BLaER1 treated with 17β-estradiol and CSF1 and Interleukin-3, amounts not matched to agents 10 nM and 100 nM (cell line): Measurements from ENCODE around the gene PLPPR5.

Experiments
- H3K27ac ChIP-seq, 11 experiments: shearing (Covaris generic); formaldehyde crosslinking; 2 replicates each; pipeline ENCODE4 v1.8.1; 2022
- H3K27me3 ChIP-seq, 11 experiments: shearing (Covaris generic); formaldehyde crosslinking; 2 replicates each; pipeline ENCODE4 v1.8.1; 2022
- H3K36me3 ChIP-seq, 11 experiments: shearing (Covaris generic); formaldehyde crosslinking; 2 replicates each; pipeline ENCODE4 v1.8.1; 2022
- H3K4me1 ChIP-seq, 10 experiments: shearing (Covaris generic); formaldehyde crosslinking; 2 replicates each; pipeline ENCODE4 v1.8.1; 2022
- H3K4me2 ChIP-seq, 11 experiments: shearing (Covaris generic); formaldehyde crosslinking; 2 replicates each; pipeline ENCODE4 v1.8.1; 2022
- H3K4me3 ChIP-seq, 10 experiments: shearing (Covaris generic); formaldehyde crosslinking; 2 replicates each; pipeline ENCODE4 v1.8.1; 2022
- H3K9ac ChIP-seq, 11 experiments: shearing (Covaris generic); formaldehyde crosslinking; 2 replicates each; pipeline ENCODE4 v1.8.1; 2022
- H3K9me3 ChIP-seq, 11 experiments: shearing (Covaris generic); formaldehyde crosslinking; replicated peaks in 1 of 11; 2 replicates each; pipeline ENCODE4 v1.8.1; 2022
- H4K20me1 ChIP-seq, 11 experiments: shearing (Covaris generic); formaldehyde crosslinking; 2 replicates each; pipeline ENCODE4 v1.8.1; 2022
- Cebpa-rat ChIP-seq, 11 experiments: shearing (Covaris generic); IDR thresholded peaks; 2 replicates each; pipeline ENCODE4 v1.8.1; 2022

PLPPR5 gene

DNA sequence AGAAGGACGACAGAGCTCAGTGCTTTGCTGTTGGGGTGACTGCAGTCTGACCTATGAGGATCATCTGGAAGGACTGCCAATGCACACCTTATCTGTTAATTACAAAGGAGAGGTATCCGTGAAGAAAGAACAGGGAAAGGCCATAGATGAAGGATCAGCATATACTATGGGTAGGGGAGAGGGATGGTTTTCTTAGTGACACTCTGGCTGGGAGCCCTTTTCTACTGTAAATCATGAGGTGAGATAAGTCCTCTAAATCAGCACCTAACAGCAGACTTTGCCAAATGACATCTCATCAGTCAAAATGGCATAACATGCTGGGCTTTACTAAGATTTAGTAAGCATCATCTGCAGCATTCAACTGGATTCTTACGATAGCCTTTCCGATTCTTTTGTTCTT lies 100.0 kb downstream of the PLPPR5 start:
- no peak for TF ChIP-seq Cebpa-rat (IDR thresholded peaks at IDR 0.05)
- H3K27me3 ChIP-seq, result no peaks in the 10 kb centered on the region
- no peak overlapping the region for H3K9ac ChIP-seq
- H3K4me3 ChIP-seq, result no peak overlapping the region
- H3K36me3 ChIP-seq, result no peaks in the 10 kb centered on the region
- no peaks in the 10 kb centered on the region for H3K9me3 ChIP-seq
- H4K20me1 ChIP-seq, result no peaks in the 10 kb centered on the region
- no peaks in the 10 kb centered on the region for H3K4me1 ChIP-seq
- no peak overlapping the region for H3K27ac ChIP-seq
- no peak overlapping the region for H3K4me2 ChIP-seq

DNA sequence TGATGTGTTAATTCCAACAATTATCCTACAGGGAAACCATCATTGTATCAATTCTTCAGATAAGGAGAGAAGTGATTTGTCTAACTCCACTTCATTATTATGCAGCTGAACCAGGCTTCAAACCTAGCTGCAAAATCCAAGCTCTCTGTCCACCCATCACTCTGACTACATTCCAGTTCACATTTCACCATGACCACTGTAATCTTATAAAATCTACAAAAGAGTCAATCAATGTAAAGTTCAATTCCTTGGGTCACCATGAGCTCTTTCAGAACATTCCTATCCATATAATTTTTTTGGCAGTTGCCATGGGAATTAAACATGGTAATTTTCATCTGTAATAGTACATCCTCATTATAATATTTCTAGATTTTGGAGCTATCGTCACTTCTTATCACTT lies 100.9 kb downstream of the PLPPR5 start:
- TF ChIP-seq Cebpa-rat (IDR thresholded peaks at IDR 0.05), result no peak
- Histone ChIP-seq H3K4me1 (no peaks in the 10 kb centered on the region), H3K4me3 (no peak overlapping the region), H3K9me3 (no peaks in the 10 kb centered on the region), H3K4me2 (no peak overlapping the region), H3K9ac (no peak overlapping the region), H3K27ac (no peak overlapping the region), H4K20me1 (no peaks in the 10 kb centered on the region), H3K36me3 (no peaks in the 10 kb centered on the region), H3K27me3 (no peaks in the 10 kb centered on the region)

DNA sequence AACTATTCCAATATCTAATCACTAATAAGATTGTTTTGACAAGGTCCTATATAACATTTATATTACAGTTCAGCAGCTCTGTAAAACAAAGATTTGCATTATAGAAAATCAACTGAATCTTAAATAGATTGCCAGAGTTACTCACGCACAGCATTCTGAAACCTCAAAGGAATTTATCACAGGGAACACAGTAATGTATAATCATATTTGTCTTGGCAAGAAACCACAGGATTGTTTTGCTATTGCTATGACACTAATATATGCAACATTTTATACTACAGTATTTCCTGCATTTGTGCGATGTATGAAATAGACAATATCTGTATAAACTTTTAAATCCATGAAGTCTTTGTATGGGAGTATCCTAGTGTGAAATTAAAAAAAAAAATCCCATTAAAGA lies 101.4 kb downstream of the PLPPR5 start:
- H3K36me3 ChIP-seq, result no peaks in the 10 kb centered on the region
- no peaks in the 10 kb centered on the region for H3K27me3 ChIP-seq
- H3K4me1 ChIP-seq, result no peaks in the 10 kb centered on the region
- TF ChIP-seq Cebpa-rat (IDR thresholded peaks at IDR 0.05), result no peak
- H3K4me3 ChIP-seq, result no peak overlapping the region
- no peak overlapping the region for H3K9ac ChIP-seq
- no peaks in the 10 kb centered on the region for H3K9me3 ChIP-seq
- no peak overlapping the region for H3K27ac ChIP-seq
- no peak overlapping the region for H3K4me2 ChIP-seq
- H4K20me1 ChIP-seq, result no peaks in the 10 kb centered on the region

DNA sequence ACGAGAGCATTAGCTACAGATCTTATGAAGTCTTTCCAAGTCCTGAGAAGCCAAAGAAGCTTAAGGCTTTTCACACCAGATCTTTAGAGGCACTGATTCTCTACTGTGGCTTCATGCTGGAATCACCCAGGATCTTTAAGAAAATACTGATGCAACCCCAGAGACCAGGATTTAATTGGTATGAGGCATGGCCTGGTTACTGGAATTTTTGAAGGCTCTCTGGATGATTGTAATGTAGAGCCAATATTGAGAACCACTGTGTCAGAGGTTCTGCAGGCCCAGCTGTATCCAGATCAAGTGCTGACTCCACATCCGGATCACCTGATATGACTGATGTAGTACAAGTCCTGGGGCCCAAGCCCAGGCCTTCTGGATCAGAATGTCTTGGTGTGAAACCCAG lies 105.7 kb downstream of the PLPPR5 start:
- no peak for TF ChIP-seq Cebpa-rat (IDR thresholded peaks at IDR 0.05)
- Histone ChIP-seq H4K20me1 (no peaks in the 10 kb centered on the region), H3K27ac (no peak overlapping the region), H3K4me1 (no peaks in the 10 kb centered on the region), H3K27me3 (no peaks in the 10 kb centered on the region), H3K36me3 (no peaks in the 10 kb centered on the region), H3K9ac (no peak overlapping the region), H3K9me3 (no peaks in the 10 kb centered on the region), H3K4me2 (no peak overlapping the region), H3K4me3 (no peak overlapping the region)

DNA sequence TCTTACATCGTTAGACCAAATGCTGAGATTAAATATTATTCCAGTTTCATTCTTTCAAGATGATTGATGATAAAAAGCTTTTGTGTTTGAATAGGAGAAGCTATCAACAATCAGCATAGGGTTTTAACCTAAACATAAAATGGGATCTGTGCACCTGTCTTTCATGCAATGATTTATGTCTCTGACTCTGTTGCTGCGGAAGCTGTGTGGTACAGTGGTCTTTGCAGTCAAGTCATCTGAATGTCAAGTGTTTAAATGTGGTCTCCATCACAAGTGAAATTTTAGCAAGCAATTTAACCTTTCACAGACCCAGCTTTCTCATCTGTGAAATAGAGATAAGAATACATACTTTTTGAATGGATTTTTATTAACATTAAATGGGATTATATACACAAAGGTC lies 107.2 kb downstream of the PLPPR5 start:
- no peaks in the 10 kb centered on the region for H3K4me1 ChIP-seq
- H3K4me3 ChIP-seq, result no peak overlapping the region
- no peaks in the 10 kb centered on the region for H3K27me3 ChIP-seq
- no peak overlapping the region for H3K27ac ChIP-seq
- no peaks in the 10 kb centered on the region for H3K36me3 ChIP-seq
- no peak overlapping the region for H3K4me2 ChIP-seq
- no peaks in the 10 kb centered on the region for H3K9me3 ChIP-seq
- H4K20me1 ChIP-seq, result no peaks in the 10 kb centered on the region
- no peak for TF ChIP-seq Cebpa-rat (IDR thresholded peaks at IDR 0.05)
- H3K9ac ChIP-seq, result no peak overlapping the region

DNA sequence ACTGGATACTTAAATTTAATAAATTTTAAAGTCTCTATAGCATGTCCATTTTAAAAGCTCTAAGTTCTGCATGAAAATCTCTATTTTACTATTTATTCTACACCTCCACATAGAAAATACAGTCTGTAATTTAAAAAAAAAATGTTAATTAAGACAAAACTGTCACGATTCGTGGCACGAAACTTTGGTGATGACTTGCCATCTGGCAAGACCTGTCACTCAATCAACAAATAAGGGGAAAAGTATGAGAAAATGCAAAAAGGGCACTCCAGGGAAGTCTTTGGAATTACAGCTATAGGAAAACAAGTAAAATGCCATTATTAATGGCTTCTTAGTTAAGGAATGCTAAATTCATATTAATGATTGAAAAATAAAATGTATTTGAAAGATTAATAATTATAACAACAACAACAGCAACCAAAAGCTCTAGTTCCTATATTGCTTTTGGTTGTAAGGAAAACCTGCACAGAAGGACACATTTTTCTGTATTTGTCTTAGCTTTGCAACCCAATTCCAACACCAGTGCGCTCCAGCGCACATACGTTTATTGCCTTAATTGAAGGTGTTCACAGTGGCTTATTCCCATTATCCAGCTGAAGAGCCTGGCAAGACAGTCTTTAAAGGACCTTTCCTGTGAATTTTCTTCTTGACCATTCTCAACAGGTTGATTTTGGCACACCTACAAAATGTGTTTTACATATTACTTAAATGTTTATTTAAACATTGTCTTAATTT lies 107.8 kb downstream of the PLPPR5 start:
- TF ChIP-seq Cebpa-rat (IDR thresholded peaks at IDR 0.05), result no peak
- no peaks in the 10 kb centered on the region for H3K36me3 ChIP-seq
- no peak overlapping the region for H3K4me3 ChIP-seq
- H3K27me3 ChIP-seq, result no peaks in the 10 kb centered on the region
- H3K9me3 ChIP-seq, result no peaks in the 10 kb centered on the region
- H4K20me1 ChIP-seq, result no peaks in the 10 kb centered on the region
- H3K4me1 ChIP-seq, result no peaks in the 10 kb centered on the region
- H3K9ac ChIP-seq, result no peak overlapping the region
- no peak overlapping the region for H3K27ac ChIP-seq
- no peak overlapping the region for H3K4me2 ChIP-seq

DNA sequence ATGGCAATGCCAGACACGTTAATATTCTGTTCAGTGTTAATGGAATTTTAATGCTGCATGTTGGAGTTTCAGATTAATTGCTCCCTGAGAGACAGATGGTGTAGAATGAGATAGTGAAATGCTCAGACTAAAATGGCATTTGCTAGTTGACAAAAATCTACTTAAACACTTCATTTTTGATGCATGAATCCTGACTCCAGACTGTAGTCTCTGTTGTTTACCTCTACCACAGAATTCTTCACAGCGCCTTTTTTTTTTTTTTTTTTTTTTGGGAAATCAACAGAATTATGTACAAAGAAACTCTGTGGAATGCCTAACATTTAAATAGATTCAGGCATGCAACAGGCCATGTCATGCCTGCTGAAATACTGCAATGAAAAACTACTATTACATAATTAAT lies 111.3 kb downstream of the PLPPR5 start:
- Histone ChIP-seq H3K4me3 (no peak overlapping the region), H3K9me3 (no peaks in the 10 kb centered on the region), H3K36me3 (no peaks in the 10 kb centered on the region), H3K4me1 (no peaks in the 10 kb centered on the region), H4K20me1 (no peaks in the 10 kb centered on the region), H3K27me3 (no peaks in the 10 kb centered on the region), H3K27ac (no peak overlapping the region), H3K9ac (no peak overlapping the region), H3K4me2 (no peak overlapping the region)
- TF ChIP-seq Cebpa-rat (IDR thresholded peaks at IDR 0.05), result no peak

DNA sequence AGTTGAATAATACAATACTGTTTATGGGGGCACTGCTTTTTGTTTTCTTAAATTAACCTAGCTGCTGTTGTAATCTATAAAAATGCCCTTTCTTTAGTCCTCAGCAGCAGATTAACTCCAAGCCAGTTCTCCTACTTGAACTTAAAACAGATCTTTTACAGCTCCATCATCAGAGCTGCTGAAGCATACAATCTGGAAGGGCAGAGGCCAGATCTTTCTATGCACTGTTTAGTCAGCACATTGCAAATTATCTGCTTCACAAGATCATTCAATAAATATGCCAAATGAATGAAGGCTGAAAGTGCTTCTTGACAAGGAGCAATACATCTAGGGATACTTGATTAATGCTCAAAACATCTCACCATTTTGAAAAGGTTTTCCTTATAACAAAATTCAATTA lies 115.8 kb downstream of the PLPPR5 start:
- no peak overlapping the region for H3K9ac ChIP-seq
- TF ChIP-seq Cebpa-rat (IDR thresholded peaks at IDR 0.05), result no peak
- H3K4me1 ChIP-seq, result no peaks in the 10 kb centered on the region
- H3K27ac ChIP-seq, result no peak overlapping the region
- H3K4me3 ChIP-seq, result no peak overlapping the region
- no peaks in the 10 kb centered on the region for H4K20me1 ChIP-seq
- no peaks in the 10 kb centered on the region for H3K36me3 ChIP-seq
- no peaks in the 10 kb centered on the region for H3K27me3 ChIP-seq
- H3K9me3 ChIP-seq, result no peaks in the 10 kb centered on the region
- no peak overlapping the region for H3K4me2 ChIP-seq

DNA sequence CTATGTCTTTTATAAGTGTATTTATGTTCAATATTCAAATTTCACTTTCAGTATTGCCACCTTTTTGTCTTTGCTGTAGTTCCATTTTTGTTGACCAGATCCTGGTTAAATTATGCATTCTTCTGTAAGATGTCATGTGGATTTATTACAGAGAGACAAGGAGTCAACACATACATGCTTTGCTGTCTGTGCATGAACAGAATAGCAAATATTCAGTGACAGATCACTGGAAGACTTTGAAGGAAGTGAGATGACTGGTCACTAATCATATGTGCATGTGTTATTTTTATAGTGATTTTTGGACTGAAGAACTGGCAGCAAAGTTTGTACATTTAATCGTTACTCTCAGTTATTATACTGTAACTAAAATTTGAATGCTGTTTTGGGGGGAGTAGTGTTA lies 117.2 kb downstream of the PLPPR5 start:
- Histone ChIP-seq H3K27ac (no peak overlapping the region), H4K20me1 (no peaks in the 10 kb centered on the region), H3K36me3 (no peaks in the 10 kb centered on the region), H3K4me1 (no peaks in the 10 kb centered on the region), H3K4me3 (no peak overlapping the region), H3K9me3 (peaks cover 0 to under 1% (median 0%) of the 10 kb centered on the region in 11 experiments; a peak in 1 of 22 replicates), H3K9ac (no peak overlapping the region), H3K27me3 (no peaks in the 10 kb centered on the region), H3K4me2 (no peak overlapping the region)
- no peak for TF ChIP-seq Cebpa-rat (IDR thresholded peaks at IDR 0.05)

DNA sequence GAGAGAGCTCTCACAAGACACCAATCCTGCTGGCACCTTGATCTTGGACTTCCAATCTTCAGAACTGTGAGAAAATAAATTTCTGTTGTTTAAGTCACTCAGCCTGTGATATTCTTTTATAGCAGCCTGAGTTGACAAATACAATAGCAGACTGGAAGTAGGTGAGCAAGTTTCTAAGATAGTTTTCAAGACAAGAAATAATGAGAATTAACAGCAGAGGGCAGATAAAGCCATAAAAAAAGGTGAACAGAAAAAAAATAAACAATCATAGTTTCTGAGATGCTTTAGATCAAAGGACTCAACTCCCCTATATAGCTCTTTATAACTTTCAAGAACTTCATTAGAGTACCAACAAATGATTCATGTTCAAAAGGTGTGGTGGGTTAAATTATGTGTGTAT lies 119.8 kb downstream of the PLPPR5 start:
- H3K9me3 ChIP-seq, result peaks cover 0 to 18% (median 7%) of the 10 kb centered on the region in 11 experiments; a peak in 11 of 22 replicates
- H3K4me3 ChIP-seq, result no peak overlapping the region
- no peak overlapping the region for H3K27ac ChIP-seq
- no peaks in the 10 kb centered on the region for H3K36me3 ChIP-seq
- no peak overlapping the region for H3K4me2 ChIP-seq
- H3K27me3 ChIP-seq, result no peaks in the 10 kb centered on the region
- H3K9ac ChIP-seq, result no peak overlapping the region
- no peak for TF ChIP-seq Cebpa-rat (IDR thresholded peaks at IDR 0.05)
- no peaks in the 10 kb centered on the region for H4K20me1 ChIP-seq
- H3K4me1 ChIP-seq, result no peaks in the 10 kb centered on the region; a peak in 2 of 20 replicates
